Stimulated activated naive B cell treated with anti-CD40 and anti-IgM and Interleukin-4, amounts not matched to agents 10 μg/mL and 1 μg/mL and 100 μg/mL, for 72 hours (primary cell): Measurements from ENCODE around the gene STYX.
"Not testable (repeated sequence)": the region's sequence is repeated elsewhere in the genome, so short reads cannot be mapped to it uniquely, and the experiment has no call there.

Experiments used
- ATAC-seq, 2 donors: fragments of 150-1000 bp; cut with Tn5 transposase; replicated peaks; 2 replicates each; pipeline ENCODE4 v1.10.0; 2021; ENCODE audit warnings: moderate library complexity in 1 of 2
- DNase-seq: peaks from one replicate; pipeline ENCODE4 v3.0.0; 2021
- H3K27ac Mint-ChIP-seq: one replicate; pipeline ENCODE4 v1.8.0; 2022; ENCODE audit warnings: mild to moderate bottlenecking, mixed read lengths
- H3K27me3 Mint-ChIP-seq, 2 donors: one replicate each; pipeline ENCODE4 v1.8.0; 2022; ENCODE audit warnings: mixed read lengths in 2 of 2
- H3K36me3 Mint-ChIP-seq, 2 donors: one replicate each; pipeline ENCODE4 v1.8.0; 2022; ENCODE audit warnings: mixed read lengths in 2 of 2, mild to moderate bottlenecking in 1 of 2
- H3K4me1 Mint-ChIP-seq, 2 donors: one replicate each; pipeline ENCODE4 v1.8.0; 2022; ENCODE audit warnings: mixed read lengths in 2 of 2, mild to moderate bottlenecking in 1 of 2
- H3K4me3 Mint-ChIP-seq, 2 donors: one replicate each; pipeline ENCODE4 v1.8.0; 2022; ENCODE audit warnings: mild to moderate bottlenecking in 2 of 2, mixed read lengths in 2 of 2, moderate library complexity in 1 of 2
- H3K9me3 Mint-ChIP-seq, 2 donors: one replicate each; pipeline ENCODE4 v1.8.0; 2022; ENCODE audit warnings: mixed read lengths in 2 of 2, mild to moderate bottlenecking in 1 of 2

Gene STYX

DNA sequence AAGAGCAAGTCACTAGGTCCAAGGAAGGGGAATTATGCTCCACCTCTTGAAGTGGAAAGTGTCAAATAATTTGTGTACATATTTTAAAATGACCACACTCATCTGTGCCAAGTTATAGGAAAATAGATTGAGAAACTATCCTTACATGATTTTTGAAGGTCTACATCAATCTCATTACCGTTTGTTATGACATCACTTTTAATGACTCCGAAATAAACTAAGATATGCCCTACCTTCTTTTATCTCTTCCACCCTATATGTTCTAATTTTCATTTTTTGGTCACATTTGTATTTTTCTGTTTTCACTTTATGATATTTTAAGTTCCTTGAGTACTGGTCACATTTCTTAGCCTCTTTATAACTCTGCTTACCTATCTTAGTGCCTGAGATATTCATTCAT, 26.3 kb upstream of the STYX start:
- Mint-ChIP-seq H3K4me1 (peaks cover 22 to 50% of the 10 kb centered on the region in 2 donors), H3K27ac (peak overlapping the region; percentile 20), H3K36me3 (peaks cover 3 to 12% of the 10 kb centered on the region in 2 donors), H3K27me3 (no peaks in the 10 kb centered on the region), H3K9me3 (peaks cover 0 to 2% of the 10 kb centered on the region in 2 donors), H3K4me3 (no peak overlapping the region)
- no peak for DNase-seq
- ATAC-seq = no peak

DNA sequence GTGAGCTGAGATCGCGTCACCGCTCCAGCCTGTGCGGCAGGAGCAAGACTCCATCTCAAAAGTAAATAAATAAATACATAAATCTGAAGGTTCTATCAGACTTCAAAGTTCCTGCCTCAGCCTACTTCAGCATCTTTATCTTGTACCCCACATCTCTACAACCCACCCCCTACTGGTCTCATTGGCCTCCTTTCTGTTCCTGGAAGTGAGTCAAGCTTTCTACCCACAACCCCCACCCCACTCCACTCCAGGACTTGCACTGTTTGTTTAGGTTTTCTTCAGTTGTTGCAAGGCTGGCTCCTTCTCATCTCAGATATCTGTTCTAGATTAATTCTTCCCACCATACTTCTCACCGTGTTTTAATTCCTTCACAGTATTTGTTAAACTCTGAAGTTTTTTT, 23.7 kb upstream of the STYX start:
- Mint-ChIP-seq H3K4me3 (peak overlapping the region; percentile 94 to 99), H3K27me3 (no peaks in the 10 kb centered on the region), H3K27ac (peak overlapping the region; percentile 99), H3K9me3 (peaks cover 0 to 2% of the 10 kb centered on the region in 2 donors), H3K4me1 (peaks cover 15 to 23% of the 10 kb centered on the region in 2 donors), H3K36me3 (peaks cover 10 to 16% of the 10 kb centered on the region in 2 donors)
- peak; percentile 17 to 19 for ATAC-seq
- no peak for DNase-seq

DNA sequence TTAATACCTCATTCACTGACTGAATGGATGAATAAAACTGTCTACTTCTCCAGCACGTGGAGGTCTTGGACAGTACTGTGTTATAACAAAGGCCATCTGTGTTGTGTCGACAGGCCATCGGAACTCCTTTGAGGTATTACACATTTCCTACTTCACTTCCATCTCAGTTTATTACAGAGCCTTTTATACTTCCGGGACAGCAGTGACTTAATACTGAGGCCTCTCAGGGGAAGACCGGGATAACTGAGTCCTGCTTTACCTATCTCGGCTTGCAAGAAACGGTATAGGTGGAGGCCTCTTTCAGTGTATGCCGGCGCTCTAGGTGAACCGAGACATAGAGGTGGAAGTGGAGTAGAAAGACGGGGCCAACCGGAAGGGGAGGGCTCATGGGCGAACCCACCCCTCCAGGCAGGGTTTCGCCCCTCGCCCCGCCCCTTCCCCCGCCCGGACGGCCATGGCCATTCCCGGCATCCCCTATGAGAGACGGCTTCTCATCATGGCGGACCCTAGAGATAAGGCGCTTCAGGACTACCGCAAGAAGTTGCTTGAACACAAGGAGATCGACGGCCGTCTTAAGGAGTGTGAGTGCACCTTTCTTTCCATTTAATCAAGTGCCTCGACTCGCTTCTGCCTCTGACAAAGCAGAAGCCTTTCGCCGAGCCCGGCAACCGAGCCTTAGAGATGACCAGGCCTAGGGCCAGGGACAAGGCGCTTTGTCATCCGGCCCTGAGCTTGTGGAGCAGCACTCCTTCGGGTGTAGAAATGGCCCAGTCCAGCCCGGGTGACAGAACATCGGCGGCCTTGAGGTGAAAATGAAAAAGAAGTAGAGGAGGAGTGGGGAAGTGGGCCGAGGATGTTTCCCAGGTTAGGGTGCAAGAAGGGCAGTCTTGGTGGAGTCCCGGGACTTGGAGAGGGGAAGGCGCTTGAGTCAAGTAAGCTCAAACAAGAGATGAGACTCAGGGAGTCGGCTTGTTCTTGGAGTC, 23.0 kb upstream of the STYX start, which contains the start of gene PSMC6:
PSMC6 (plus strand) TSS at position 477 of the 983 bp plus-strand sequence; CDS start at position 497, 20 bp downstream.
- H3K36me3 Mint-ChIP-seq = peaks cover 11 to 17% of the 10 kb centered on the region in 2 donors
- H3K4me3 Mint-ChIP-seq = peak within 1 kb of the TSS; percentile 94 to 99
- H3K27me3 Mint-ChIP-seq = no peaks in the 10 kb centered on the region
- peak within 1 kb of the TSS; percentile 99 for H3K27ac Mint-ChIP-seq
- peak; percentile 97 to 99 for ATAC-seq
- DNase-seq = peak; percentile 82
- peaks cover 14 to 20% of the 10 kb centered on the region in 2 donors for H3K4me1 Mint-ChIP-seq
- peaks cover 0 to 2% of the 10 kb centered on the region in 2 donors for H3K9me3 Mint-ChIP-seq

DNA sequence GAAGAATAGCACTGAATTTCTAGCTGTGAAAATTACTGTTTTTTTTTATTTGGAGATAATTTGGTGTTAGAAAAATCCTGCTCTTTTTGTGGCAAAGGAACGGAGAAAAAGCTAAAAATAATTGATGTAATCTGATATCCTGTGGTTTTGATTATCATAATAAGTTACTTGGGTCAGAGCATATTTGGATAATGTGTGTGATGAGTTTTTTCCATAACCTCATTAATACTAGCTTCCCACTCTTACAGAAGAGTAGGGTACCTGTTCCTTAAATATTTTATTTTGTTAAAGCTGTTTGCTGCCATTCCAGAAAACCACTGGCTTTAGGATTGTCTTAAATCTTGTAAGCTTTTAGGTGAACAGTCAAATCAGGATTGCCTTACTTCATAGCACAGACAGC, 18.3 kb upstream of the STYX start:
- Mint-ChIP-seq H3K27ac (no peak overlapping the region), H3K4me3 (no peak overlapping the region), H3K27me3 (no peaks in the 10 kb centered on the region), H3K9me3 (no peaks in the 10 kb centered on the region), H3K4me1 (peaks cover 11 to 14% of the 10 kb centered on the region in 2 donors), H3K36me3 (peaks cover 33 to 36% of the 10 kb centered on the region in 2 donors)
- DNase-seq (no peak), ATAC-seq (no peak)

DNA sequence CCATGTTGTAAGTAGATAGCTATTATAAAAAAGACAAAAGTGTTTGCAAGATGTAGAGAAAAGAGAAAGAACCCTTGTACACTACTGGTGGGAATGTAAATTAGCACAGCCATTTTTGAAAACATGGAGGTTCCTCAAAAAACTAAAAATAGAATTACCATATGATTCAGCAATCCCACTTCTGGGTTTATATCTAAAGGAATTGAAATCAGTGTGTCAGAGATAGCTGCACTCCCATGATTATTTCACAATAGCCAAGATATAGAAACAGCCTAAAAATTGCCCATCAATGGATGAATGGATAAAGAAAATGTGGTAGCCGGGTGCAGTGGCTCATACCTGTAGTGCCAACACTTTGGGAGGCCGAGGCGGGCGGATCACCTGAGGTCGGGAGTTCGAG, 13.8 kb upstream of the STYX start:
- H3K4me3 Mint-ChIP-seq = no peak overlapping the region
- H3K27ac Mint-ChIP-seq = no peak overlapping the region

DNA sequence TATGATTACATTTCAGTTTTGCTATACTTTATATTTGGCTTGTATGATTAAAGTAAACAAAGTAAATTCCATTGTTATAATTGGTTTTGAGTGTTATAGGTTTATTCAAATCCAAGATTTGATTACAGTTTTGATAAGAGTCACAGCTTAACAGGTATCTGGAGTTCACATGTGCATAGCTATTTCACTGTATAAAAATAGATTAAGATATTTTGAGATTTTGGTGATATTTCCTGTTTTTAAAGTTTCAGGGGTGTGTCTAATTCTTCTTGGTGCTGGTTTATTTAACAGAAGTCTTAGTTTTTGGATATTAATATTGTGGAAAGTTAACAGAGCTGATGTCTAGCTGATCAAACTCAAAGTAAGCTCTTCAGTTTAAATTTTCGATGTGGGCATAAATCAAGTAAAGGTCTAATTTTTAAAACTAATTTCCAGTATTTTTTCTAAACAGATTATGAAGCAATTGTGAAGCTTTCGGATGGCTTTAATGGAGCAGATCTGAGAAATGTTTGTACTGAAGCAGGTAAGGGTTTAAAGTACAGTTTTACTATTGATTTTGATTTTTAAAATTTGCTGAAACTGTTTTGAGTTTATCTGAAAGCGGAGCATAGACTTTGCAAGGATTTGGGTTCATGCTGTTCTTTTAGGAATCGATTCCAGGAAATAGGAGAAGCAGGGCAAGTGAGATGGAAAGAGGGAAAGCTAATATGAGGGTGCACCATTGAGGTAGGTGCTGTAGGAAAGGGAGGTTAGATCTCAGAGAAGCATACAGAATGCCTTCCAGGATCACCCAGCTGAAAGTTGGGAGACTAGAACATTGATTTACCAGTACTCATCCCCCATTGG, 6.2 kb upstream of the STYX start:
- H3K27ac Mint-ChIP-seq = peak overlapping the region; percentile 16
- peak overlapping the region in 1 of 2 donors; percentile 59 for H3K4me3 Mint-ChIP-seq
- H3K27me3 Mint-ChIP-seq = no peaks in the 10 kb centered on the region
- H3K9me3 Mint-ChIP-seq = no peaks in the 10 kb centered on the region
- DNase-seq = no peak
- no peak for ATAC-seq
- peaks cover 23 to 40% of the 10 kb centered on the region in 2 donors for H3K4me1 Mint-ChIP-seq
- peaks cover 25 to 50% of the 10 kb centered on the region in 2 donors for H3K36me3 Mint-ChIP-seq

More for the DNA sequence above, 13.8 kb upstream of the STYX start:
- DNase-seq = no peak
- Mint-ChIP-seq H3K9me3 (no peaks in the 10 kb centered on the region), H3K36me3 (peaks cover 27 to 29% of the 10 kb centered on the region in 2 donors), H3K27me3 (no peaks in the 10 kb centered on the region), H3K4me1 (peaks cover under 1 to 3% of the 10 kb centered on the region in 2 donors)
- ATAC-seq = no peak

DNA sequence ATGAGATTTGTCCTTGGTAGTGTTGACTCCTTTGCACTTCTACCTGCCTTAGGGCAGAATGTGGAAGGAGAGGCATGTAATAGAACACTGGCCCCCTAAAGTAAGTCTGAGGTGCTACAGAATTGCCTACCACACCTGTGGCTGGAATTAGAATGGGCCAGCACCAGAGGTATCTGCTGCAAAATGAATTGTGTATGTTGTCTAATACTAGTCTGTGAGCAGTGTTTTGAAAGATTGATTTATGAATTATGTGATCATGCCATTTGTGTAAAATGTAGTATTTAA, 5.7 kb upstream of the STYX start:
- Mint-ChIP-seq H3K27ac (no peak overlapping the region), H3K4me1 (peaks cover 23 to 40% of the 10 kb centered on the region in 2 donors), H3K36me3 (peaks cover 24 to 49% of the 10 kb centered on the region in 2 donors), H3K9me3 (no peaks in the 10 kb centered on the region), H3K4me3 (no peak overlapping the region), H3K27me3 (no peaks in the 10 kb centered on the region)
- ATAC-seq (no peak), DNase-seq (no peak)

DNA sequence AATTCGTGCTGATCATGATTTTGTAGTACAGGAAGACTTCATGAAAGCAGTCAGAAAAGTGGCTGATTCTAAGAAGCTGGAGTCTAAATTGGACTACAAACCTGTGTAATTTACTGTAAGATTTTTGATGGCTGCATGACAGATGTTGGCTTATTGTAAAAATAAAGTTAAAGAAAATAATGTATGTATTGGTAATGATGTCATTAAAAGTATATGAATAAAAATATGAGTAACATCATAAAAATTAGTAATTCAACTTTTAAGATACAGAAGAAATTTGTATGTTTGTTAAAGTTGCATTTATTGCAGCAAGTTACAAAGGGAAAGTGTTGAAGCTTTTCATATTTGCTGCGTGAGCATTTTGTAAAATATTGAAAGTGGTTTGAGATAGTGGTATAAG, 2.5 kb upstream of the STYX start:
- Mint-ChIP-seq H3K4me1 (peaks cover 17 to 43% of the 10 kb centered on the region in 2 donors), H3K36me3 (peaks cover 12 to 36% of the 10 kb centered on the region in 2 donors)
- not testable (repeated sequence) for H3K27me3 Mint-ChIP-seq, H3K4me3 Mint-ChIP-seq, H3K27ac Mint-ChIP-seq, DNase-seq, ATAC-seq, H3K9me3 Mint-ChIP-seq

DNA sequence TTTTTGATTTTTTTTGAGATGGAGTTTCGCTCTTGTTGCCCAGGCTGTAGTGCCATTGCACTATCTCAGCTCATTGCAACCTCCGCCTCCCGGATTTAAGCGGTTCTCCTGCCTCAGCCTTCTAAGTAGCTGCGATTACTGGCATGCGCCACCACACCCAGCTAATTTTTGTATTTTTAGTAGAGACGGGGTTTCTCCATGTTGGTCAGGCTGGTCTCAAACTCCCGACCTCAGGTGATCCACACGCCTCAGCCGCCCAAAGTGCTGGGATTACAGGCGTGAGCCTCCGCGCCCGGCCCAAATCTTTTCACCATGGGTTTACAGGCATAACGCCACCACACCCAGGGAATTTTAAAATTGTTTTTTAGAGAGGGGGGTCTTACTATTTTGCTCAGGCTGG, 931 bp upstream of the STYX start:
- Mint-ChIP-seq H3K36me3 (peaks cover 17 to 38% of the 10 kb centered on the region in 2 donors), H3K4me1 (peaks cover 10 to 41% of the 10 kb centered on the region in 2 donors)
- H3K27ac Mint-ChIP-seq, H3K27me3 Mint-ChIP-seq, H3K9me3 Mint-ChIP-seq, H3K4me3 Mint-ChIP-seq, DNase-seq, ATAC-seq: not testable (repeated sequence)

DNA sequence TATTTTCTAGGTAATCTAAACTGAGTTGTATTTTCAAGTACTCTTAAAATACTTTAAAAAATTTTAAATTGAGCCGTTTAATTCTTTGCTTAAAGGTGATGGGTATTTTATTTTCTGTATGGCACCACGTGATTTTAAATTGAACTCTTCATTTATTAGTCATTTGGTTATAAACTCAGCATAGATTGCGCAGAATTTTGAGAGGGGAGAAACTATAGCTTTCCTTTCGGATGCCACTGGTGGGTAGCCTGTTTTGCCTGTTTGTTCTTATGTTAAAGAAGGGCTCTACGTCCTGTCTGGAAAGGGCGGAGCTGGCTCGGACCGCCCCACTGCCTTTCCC, 411 bp upstream of the STYX start:
- Mint-ChIP-seq H3K4me1 (peaks cover 11 to 40% of the 10 kb centered on the region in 2 donors), H3K27ac (peak overlapping the region; percentile 94), H3K36me3 (peaks cover 21 to 40% of the 10 kb centered on the region in 2 donors), H3K27me3 (no peaks in the 10 kb centered on the region), H3K4me3 (peak overlapping the region; percentile 87 to 97), H3K9me3 (no peaks in the 10 kb centered on the region)
- DNase-seq (no peak), ATAC-seq (no peak)

DNA sequence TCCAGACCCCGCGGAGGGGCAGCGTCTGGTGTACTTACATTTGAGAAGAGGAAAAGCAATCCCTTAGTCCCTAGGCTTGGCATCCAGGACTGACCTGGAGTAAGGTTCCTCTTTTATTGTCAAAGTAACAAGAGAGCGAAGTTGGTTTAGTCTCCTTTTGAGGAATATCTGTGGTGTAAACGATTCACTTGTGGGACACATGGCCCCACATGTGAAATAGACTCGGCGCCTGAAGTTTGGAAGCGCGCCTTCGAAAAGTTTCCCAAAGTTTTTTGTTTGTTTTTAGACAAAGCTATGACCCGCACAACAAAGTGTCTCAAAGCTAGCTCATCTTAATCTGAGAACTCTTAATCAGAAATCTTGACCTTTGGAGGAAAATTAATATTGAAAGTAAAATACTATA, 744 bp downstream of the STYX start:
- DNase-seq (no peak), ATAC-seq (no peak)
- no peaks in the 10 kb centered on the region for H3K9me3 Mint-ChIP-seq
- H3K4me3 Mint-ChIP-seq = peak overlapping the region; percentile 87 to 97
- H3K27me3 Mint-ChIP-seq = no peaks in the 10 kb centered on the region
- H3K36me3 Mint-ChIP-seq = peaks cover 22 to 33% of the 10 kb centered on the region in 2 donors
- peak overlapping the region; percentile 94 for H3K27ac Mint-ChIP-seq
- H3K4me1 Mint-ChIP-seq = peaks cover 14 to 43% of the 10 kb centered on the region in 2 donors

DNA sequence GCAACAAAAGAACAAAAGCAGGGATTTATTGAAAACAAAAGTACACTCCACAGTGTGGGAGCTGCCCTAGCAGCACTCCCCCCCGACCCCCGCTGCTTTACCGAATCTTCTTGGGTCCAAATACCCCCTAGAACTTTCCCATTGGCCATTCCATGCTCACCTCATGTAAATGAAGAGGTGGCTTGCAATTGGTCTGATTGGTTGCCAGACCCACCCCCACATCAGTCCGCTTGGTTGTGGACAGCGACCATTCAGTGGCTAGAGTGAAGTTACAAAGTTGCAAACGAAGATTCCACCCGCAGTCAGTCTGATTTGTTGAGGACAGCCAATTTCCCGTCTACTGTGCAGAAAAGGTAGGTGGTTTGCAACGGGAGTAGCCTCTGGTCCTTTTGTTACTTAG, 3.9 kb downstream of the STYX start:
- Mint-ChIP-seq H3K9me3 (peaks cover 0 to 1% of the 10 kb centered on the region in 2 donors), H3K4me3 (no peak overlapping the region)

DNA sequence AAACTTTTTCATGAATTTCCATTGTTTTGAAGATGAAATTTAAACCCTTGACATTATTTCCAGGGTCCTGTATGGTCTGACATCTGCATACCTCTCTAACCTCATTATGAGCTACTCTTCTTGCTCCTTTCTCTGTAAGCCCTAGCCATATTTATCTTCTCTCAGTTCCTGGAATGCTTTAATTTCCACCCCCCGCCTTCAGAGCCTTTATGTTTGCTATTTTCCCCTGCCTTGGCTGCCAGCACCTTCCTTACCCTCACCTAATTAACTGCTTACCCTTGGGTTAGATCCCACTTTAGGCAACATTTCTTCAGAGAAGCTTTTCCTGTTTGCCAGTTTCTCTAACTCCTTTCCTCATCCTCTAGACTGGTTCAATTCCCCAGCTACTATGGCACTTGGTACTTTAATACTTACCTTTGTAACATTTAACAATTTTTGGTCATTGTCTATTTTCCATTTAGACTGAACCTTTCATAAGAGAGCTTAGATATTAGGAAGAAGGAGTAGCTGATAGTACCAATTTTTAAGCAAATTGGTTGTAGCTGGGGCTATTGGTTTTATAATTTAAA, 6.0 kb downstream of the STYX start:
- H3K36me3 Mint-ChIP-seq = peaks cover 23 to 43% of the 10 kb centered on the region in 2 donors
- no peak overlapping the region for H3K4me3 Mint-ChIP-seq
- ATAC-seq = no peak

More for the DNA sequence above, 3.9 kb downstream of the STYX start:
- Mint-ChIP-seq H3K4me1 (peaks cover 24 to 62% of the 10 kb centered on the region in 2 donors), H3K27me3 (no peaks in the 10 kb centered on the region), H3K27ac (no peak overlapping the region), H3K36me3 (peaks cover 20 to 36% of the 10 kb centered on the region in 2 donors)
- no peak for DNase-seq
- ATAC-seq = no peak

DNA sequence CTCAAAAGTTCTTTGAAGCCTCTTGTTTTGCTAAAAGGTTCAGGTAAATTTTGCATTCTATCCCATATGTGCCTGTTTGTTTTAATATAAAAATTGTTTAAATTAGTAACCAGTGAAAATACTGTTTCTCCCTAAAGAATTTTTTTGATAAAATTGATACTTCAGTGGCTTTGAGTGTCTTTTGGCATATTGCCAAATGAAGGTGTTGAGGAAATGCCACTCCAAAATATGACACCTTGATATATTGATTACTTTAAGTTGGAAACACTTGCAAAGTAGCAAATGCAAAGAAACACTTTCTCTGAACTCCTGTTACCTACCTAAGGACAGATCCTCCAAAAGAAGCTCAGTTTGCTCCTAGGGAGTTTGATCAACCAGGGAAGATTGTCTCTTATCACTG, 8.4 kb downstream of the STYX start:
- H3K4me1 Mint-ChIP-seq = peaks cover 32 to 57% of the 10 kb centered on the region in 2 donors
- H3K4me3 Mint-ChIP-seq = no peak overlapping the region

More for the DNA sequence above, 6.0 kb downstream of the STYX start:
- Mint-ChIP-seq H3K4me1 (peaks cover 25 to 57% of the 10 kb centered on the region in 2 donors), H3K27ac (peak overlapping the region; percentile 7), H3K9me3 (peaks cover 0 to 1% of the 10 kb centered on the region in 2 donors), H3K27me3 (no peaks in the 10 kb centered on the region)
- DNase-seq = no peak

More for the DNA sequence above, 8.4 kb downstream of the STYX start:
- Mint-ChIP-seq H3K36me3 (peaks cover 24 to 36% of the 10 kb centered on the region in 2 donors), H3K9me3 (peaks cover 0 to 1% of the 10 kb centered on the region in 2 donors), H3K27me3 (no peaks in the 10 kb centered on the region), H3K27ac (no peak overlapping the region)
- ATAC-seq (no peak), DNase-seq (no peak)
